Panc1 (cell line): ENCODE measurements around the gene RAI14. TPM values are rescaled to one million over a fixed set of nuclear protein-coding genes. Genes with fewer than 3 reads are reported as not detected.

Experiments used
- ATAC-seq: fragments of 200-7000 bp; cut with Tn5 transposase; 2 replicates; pipeline ENCODE4 v1.9.1; 2020; ENCODE audit warnings: mild to moderate bottlenecking, moderate library complexity
- BruUV-seq: library from RNA; stranded (reverse); fragments of 400-500 nt; replicated peaks from 2 replicates; lab custom pipeline; 2021; lab: Mats Ljungman, UMichigan
- CTCF ChIA-PET: fragments of 300-600 bp; sonication (Branson Sonifier 250); formaldehyde crosslinking; loops from one replicate; lab custom pipeline; 2022; ENCODE audit warnings: antibody characterized with exemption; lab: Charles Lee
- POLR2A ChIA-PET: fragments of 300-600 bp; sonication (Branson Sonifier 250); formaldehyde crosslinking; loops from one replicate; lab custom pipeline; 2022; ENCODE audit warnings: antibody characterized with exemption; lab: Charles Lee
- DNase-seq: peaks from one replicate; pipeline ENCODE4 v3.0.0-alpha.2; 2010; ENCODE audit warnings: low read depth, low spot score
- H3K27ac ChIP-seq: 2 replicates; pipeline ENCODE4 v1.5.1; 2011; ENCODE audit warnings: mild to moderate bottlenecking, low read length, inconsistent platforms
- H3K27me3 ChIP-seq: fragments of 200-500 bp; sonication (Bioruptor generic); 2 replicates; pipeline ENCODE4 v1.6.0; 2014; ENCODE audit warnings: low read length, inconsistent platforms; ENCODE audit not compliant: control insufficient read depth, insufficient read depth
- H3K36me3 ChIP-seq: fragments of 200-500 bp; sonication (Bioruptor generic); 2 replicates; pipeline ENCODE4 v1.5.1; 2014; ENCODE audit warnings: inconsistent platforms, mild to moderate bottlenecking, low read length, moderate library complexity; ENCODE audit not compliant: control insufficient read depth, insufficient read depth
- H3K4me1 ChIP-seq: 2 replicates; pipeline ENCODE4 v1.5.1; 2011; ENCODE audit warnings: inconsistent platforms, mild to moderate bottlenecking, low read length, moderate library complexity; ENCODE audit not compliant: control insufficient read depth, insufficient read depth
- H3K4me3 ChIP-seq, 2 experiments: 2 replicates each; pipeline ENCODE4 v1.5.1; 2011 to 2012; ENCODE audit warnings: low read depth in 2 of 2, low read length in 2 of 2, mild to moderate bottlenecking in 2 of 2, inconsistent platforms in 1 of 2, moderate library complexity in 1 of 2
- H3K9me3 ChIP-seq: fragments of 200-500 bp; sonication (Bioruptor generic); 2 replicates; pipeline ENCODE4 v1.5.1; 2014; ENCODE audit warnings: low read depth, mild to moderate bottlenecking, inconsistent platforms, low read length, moderate library complexity; ENCODE audit not compliant: control insufficient read depth, insufficient read depth
- POLR2AphosphoS5 ChIP-seq: IDR thresholded peaks from 2 replicates; pipeline ENCODE4 v1.6.1; 2012; ENCODE audit warnings: mild to moderate bottlenecking, low read depth, low read length, moderate library complexity
- REST ChIP-seq, 2 experiments: IDR thresholded peaks; 2 replicates each; pipeline ENCODE4 v1.6.1; 2011 to 2012; ENCODE audit warnings: low read depth in 2 of 2, control low read depth in 1 of 2, low read length in 1 of 2, mild to moderate bottlenecking in 1 of 2, moderate library complexity in 1 of 2; ENCODE audit not compliant: insufficient read depth in 1 of 2
- SIN3A ChIP-seq: IDR thresholded peaks from 2 replicates; pipeline ENCODE4 v1.6.1; 2012; ENCODE audit warnings: low read depth, mild to moderate bottlenecking, low read length, moderate library complexity, borderline replicate concordance; ENCODE audit not compliant: insufficient read depth
- TCF7L2 ChIP-seq: IDR thresholded peaks from 2 replicates; pipeline ENCODE4 v1.6.1; 2011; ENCODE audit warnings: mild to moderate bottlenecking, low read depth, low read length, inconsistent platforms
- in situ Hi-C: cut with HindIII; loops from 2 replicates; pipeline ENCODE4 v1.10.0; 2016; ENCODE audit warnings: low sequenced_read_pairs, low pct_unique_long_range_greater_than_20kb
- intact Hi-C: fragments of 100-400 bp; cut with micrococcal nuclease; formaldehyde crosslinking; loops from one replicate; pipeline ENCODE4 v1.10.0; 2022; ENCODE audit not compliant: unreplicated experiment
- total RNA-seq: library from RNA; stranded (reverse); gene quantifications from one replicate; pipeline ENCODE4 v1.2.1, GENCODE V29; 2021; ENCODE audit not compliant: unreplicated experiment
- TF ChIP-seq, protein P1 (sequence below): fragments of 450-650 bp; IDR thresholded peaks from 2 replicates; pipeline ENCODE4 v1.5.1; 2017; ENCODE audit warnings: mild to moderate bottlenecking

Gene RAI14
- total RNA-seq, 1 experiment from 2014 or later: 18.5 TPM

- DNase-seq (no peak), ATAC-seq (no peak)
- Histone ChIP-seq H3K27me3 (no peaks in the 10 kb centered on the region; the same call in 1 of the 2 replicates), H3K9me3 (no peaks in the 10 kb centered on the region), H3K4me1 (no peaks in the 10 kb centered on the region), H3K4me3 (no peak overlapping the region), H3K27ac (no peak overlapping the region), H3K36me3 (no peaks in the 10 kb centered on the region)
- TF ChIP-seq SIN3A (no peak), REST (IDR thresholded peaks at IDR 0.05; ENCODE audit: insufficient read depth in 1 of 2, low read depth in 2 of 2, low read length in 1 of 2) (no peak), TCF7L2 (no peak), POLR2AphosphoS5 (no peak)
- TF ChIP-seq, protein P1, sequence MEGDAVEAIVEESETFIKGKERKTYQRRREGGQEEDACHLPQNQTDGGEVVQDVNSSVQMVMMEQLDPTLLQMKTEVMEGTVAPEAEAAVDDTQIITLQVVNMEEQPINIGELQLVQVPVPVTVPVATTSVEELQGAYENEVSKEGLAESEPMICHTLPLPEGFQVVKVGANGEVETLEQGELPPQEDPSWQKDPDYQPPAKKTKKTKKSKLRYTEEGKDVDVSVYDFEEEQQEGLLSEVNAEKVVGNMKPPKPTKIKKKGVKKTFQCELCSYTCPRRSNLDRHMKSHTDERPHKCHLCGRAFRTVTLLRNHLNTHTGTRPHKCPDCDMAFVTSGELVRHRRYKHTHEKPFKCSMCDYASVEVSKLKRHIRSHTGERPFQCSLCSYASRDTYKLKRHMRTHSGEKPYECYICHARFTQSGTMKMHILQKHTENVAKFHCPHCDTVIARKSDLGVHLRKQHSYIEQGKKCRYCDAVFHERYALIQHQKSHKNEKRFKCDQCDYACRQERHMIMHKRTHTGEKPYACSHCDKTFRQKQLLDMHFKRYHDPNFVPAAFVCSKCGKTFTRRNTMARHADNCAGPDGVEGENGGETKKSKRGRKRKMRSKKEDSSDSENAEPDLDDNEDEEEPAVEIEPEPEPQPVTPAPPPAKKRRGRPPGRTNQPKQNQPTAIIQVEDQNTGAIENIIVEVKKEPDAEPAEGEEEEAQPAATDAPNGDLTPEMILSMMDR: no peak
- in situ Hi-C loops (no loop called here), intact Hi-C loops (no loop called here)
- no TSS peak for BruUV-seq
- ChIA-PET POLR2A (no interaction called here), CTCF (no interaction called here)
Observed at GRCh38 chr5:34867660-34868059, 211.5 kb downstream of the RAI14 start.

GRCh38 chr5:34868791-34869190 is 212.7 kb downstream of the RAI14 start:
- DNase-seq (no peak), ATAC-seq (no peak)
- CTCF ChIA-PET: interaction anchor here (0.6 kb wide), 1 partner anchor 22 kb away, joined by 14 read pairs; no protein-coding TSS in a partner anchor
- Histone ChIP-seq H3K9me3 (no peaks in the 10 kb centered on the region), H3K36me3 (no peaks in the 10 kb centered on the region), H3K4me3 (no peak overlapping the region), H3K27ac (no peak overlapping the region), H3K4me1 (no peaks in the 10 kb centered on the region), H3K27me3 (no peaks in the 10 kb centered on the region; the same call in 1 of the 2 replicates)
- in situ Hi-C loops (no loop called here), intact Hi-C loops (no loop called here)
- TF ChIP-seq REST (IDR thresholded peaks at IDR 0.05; ENCODE audit: insufficient read depth in 1 of 2, low read depth in 2 of 2, low read length in 1 of 2) (no peak), TCF7L2 (no peak), SIN3A (no peak), POLR2AphosphoS5 (no peak)
- TF ChIP-seq, protein P1: no peak
- BruUV-seq: no TSS peak
- POLR2A ChIA-PET: no interaction called here
